ENCODE measurements around the gene SYK.
"Not testable (repeated sequence)": the region's sequence is repeated elsewhere in the genome, so short reads cannot be mapped to it uniquely, and the experiment has no call there.

Gene SYK

GRCh38 chr9:90795871-90796317, 5.7 kb upstream of the SYK start:
- DNase-seq (ENCODE audit: low read depth in 3 of 3), result no peak

- DNase-seq (ENCODE audit: low read depth in 3 of 3), result no peak
These were observed 2.3 kb upstream of the SYK start for GRCh38 chr9:90799271-90799852.

- no peak for DNase-seq (ENCODE audit: low read depth in 3 of 3)
These were observed 329 bp downstream of the SYK start for GRCh38 chr9:90801973-90802322.

- DNase-seq (ENCODE audit: low read depth in 3 of 3), result no peak
These were observed 867 bp downstream of the SYK start for GRCh38 chr9:90802386-90802985.

GRCh38 chr9:90803860-90804593, 2.4 kb downstream of the SYK start:
- no peak for DNase-seq (ENCODE audit: low read depth in 3 of 3)

GRCh38 chr9:90805006-90805996, 3.7 kb downstream of the SYK start:
- DNase-seq (ENCODE audit: low read depth in 3 of 3), result no peak

GRCh38 chr9:90807006-90807405, 5.4 kb downstream of the SYK start:
- no peak for DNase-seq (ENCODE audit: low read depth in 3 of 3)

GRCh38 chr9:90808398-90808797, 6.8 kb downstream of the SYK start:
- no peak for DNase-seq (ENCODE audit: low read depth in 3 of 3)

GRCh38 chr9:90808890-90809685, 7.5 kb downstream of the SYK start:
- DNase-seq (ENCODE audit: low read depth in 3 of 3), result no peak

- DNase-seq (ENCODE audit: low read depth in 3 of 3), result no peak
These were observed 9.1 kb downstream of the SYK start for GRCh38 chr9:90810691-90811090.

- no peak for DNase-seq (ENCODE audit: low read depth in 3 of 3)
These were observed 11.4 kb downstream of the SYK start for GRCh38 chr9:90813046-90813445.

- no peak for DNase-seq (ENCODE audit: low read depth in 3 of 3)
These were observed 11.9 kb downstream of the SYK start for GRCh38 chr9:90813523-90813922.

GRCh38 chr9:90814355-90814754, 12.7 kb downstream of the SYK start:
- DNase-seq (ENCODE audit: low read depth in 3 of 3), result no peak

GRCh38 chr9:90815183-90815943, 13.7 kb downstream of the SYK start:
- peak in 1 of 3 experiments; percentile 1 for DNase-seq (ENCODE audit: low read depth in 3 of 3)

GRCh38 chr9:90815944-90816357, 14.3 kb downstream of the SYK start:
- no peak for DNase-seq (ENCODE audit: low read depth in 3 of 3)

- no peak for DNase-seq (ENCODE audit: low read depth in 3 of 3)
These were observed 15.1 kb downstream of the SYK start for GRCh38 chr9:90816690-90817089.

- no peak for DNase-seq (ENCODE audit: low read depth in 3 of 3)
These were observed 16.7 kb downstream of the SYK start for GRCh38 chr9:90818279-90818678.

- not testable (repeated sequence) for DNase-seq (ENCODE audit: low read depth in 3 of 3)
These were observed 18.8 kb downstream of the SYK start for GRCh38 chr9:90820406-90820805.

- DNase-seq (ENCODE audit: low read depth in 3 of 3), result not testable (repeated sequence)
These were observed 19.6 kb downstream of the SYK start for GRCh38 chr9:90821236-90821635.

- DNase-seq (ENCODE audit: low read depth in 3 of 3), result no peak
These were observed 20.1 kb downstream of the SYK start for GRCh38 chr9:90821697-90822096.

Measured in stimulated activated CD4-positive, alpha-beta T cell treated with anti-CD3 and anti-CD28 coated beads, TNF-alpha, amount 100 ng/mL, for 24 hours (primary cell).